ENCODE results near the gene WNT3A.

WNT3A gene

GRCh38 chr1:228010921-228011320, 4.1 kb downstream of the WNT3A start:
- TF ChIP-seq, protein P1, sequence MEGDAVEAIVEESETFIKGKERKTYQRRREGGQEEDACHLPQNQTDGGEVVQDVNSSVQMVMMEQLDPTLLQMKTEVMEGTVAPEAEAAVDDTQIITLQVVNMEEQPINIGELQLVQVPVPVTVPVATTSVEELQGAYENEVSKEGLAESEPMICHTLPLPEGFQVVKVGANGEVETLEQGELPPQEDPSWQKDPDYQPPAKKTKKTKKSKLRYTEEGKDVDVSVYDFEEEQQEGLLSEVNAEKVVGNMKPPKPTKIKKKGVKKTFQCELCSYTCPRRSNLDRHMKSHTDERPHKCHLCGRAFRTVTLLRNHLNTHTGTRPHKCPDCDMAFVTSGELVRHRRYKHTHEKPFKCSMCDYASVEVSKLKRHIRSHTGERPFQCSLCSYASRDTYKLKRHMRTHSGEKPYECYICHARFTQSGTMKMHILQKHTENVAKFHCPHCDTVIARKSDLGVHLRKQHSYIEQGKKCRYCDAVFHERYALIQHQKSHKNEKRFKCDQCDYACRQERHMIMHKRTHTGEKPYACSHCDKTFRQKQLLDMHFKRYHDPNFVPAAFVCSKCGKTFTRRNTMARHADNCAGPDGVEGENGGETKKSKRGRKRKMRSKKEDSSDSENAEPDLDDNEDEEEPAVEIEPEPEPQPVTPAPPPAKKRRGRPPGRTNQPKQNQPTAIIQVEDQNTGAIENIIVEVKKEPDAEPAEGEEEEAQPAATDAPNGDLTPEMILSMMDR (IDR thresholded peaks at IDR 0.05; ENCODE audit: control extremely low read depth, extremely low read depth, low read depth, missing control alignments), result no peak
- ChIA-PET POLR2A (interaction anchor here (1.0 kb wide), 1 partner anchor 91 kb away, joined by 4 read pairs; no protein-coding TSS in a partner anchor), CTCF (interaction anchor here (1.3 kb wide), 1 partner anchor 12 kb away, joined by 6 read pairs; no protein-coding TSS in a partner anchor)
- DNase-seq (ENCODE audit: extremely low spot score), result peak; percentile 15

GRCh38 chr1:228011721-228012311, 5.0 kb downstream of the WNT3A start:
- CTCF ChIA-PET, result no interaction called here
- DNase-seq (ENCODE audit: extremely low spot score), result peak; percentile 8
- POLR2A ChIA-PET, result no interaction called here
- TF ChIP-seq, protein P1 (IDR thresholded peaks at IDR 0.05; ENCODE audit: control extremely low read depth, extremely low read depth, low read depth, missing control alignments), result no peak

DNA sequence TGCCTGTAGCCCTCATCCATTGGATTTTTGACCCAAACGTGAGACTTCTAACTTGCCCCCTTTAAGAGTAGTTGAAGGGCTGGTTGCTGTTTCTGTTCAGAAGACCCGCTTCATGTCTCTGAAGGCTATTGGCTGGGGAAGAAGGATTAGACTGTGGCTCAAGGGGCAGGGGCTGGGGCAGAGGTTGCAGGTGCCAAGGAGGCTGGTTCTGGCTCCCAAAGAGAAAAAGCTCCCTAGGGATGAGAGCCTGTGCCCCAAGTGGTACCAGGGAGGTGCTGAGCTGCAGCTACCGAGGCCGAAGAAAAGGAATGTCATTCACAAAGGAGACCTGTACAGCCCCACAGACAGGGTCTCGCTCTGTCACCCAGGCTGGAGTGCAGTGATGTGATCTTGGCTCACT, 5.8 kb downstream of the WNT3A start:
- TF ChIP-seq, protein P1 (IDR thresholded peaks at IDR 0.05; ENCODE audit: control extremely low read depth, extremely low read depth, low read depth, missing control alignments), result no peak
- CTCF ChIA-PET, result interaction anchor here (1.1 kb wide), 1 partner anchor 9 kb away, joined by 3 read pairs; no protein-coding TSS in a partner anchor
- POLR2A ChIA-PET, result no interaction called here
- DNase-seq (ENCODE audit: extremely low spot score), result no peak

- ChIA-PET POLR2A (no interaction called here), CTCF (interaction anchor here (1.1 kb wide), 2 partner anchors 10 to 14 kb away, joined by 3 read pairs; no protein-coding TSS in a partner anchor)
- peak; percentile 14 for DNase-seq (ENCODE audit: extremely low spot score)
- TF ChIP-seq, protein P1 (IDR thresholded peaks at IDR 0.05; ENCODE audit: control extremely low read depth, extremely low read depth, low read depth, missing control alignments), result no peak
These were observed 6.5 kb downstream of the WNT3A start for GRCh38 chr1:228013131-228013934.

GRCh38 chr1:228013935-228014930, 7.4 kb downstream of the WNT3A start:
- peak; percentile 11 for DNase-seq (ENCODE audit: extremely low spot score)
- ChIA-PET CTCF (interaction anchor here (1.1 kb wide), 1 partner anchor 15 kb away, joined by 3 read pairs; no protein-coding TSS in a partner anchor), POLR2A (no interaction called here)
- TF ChIP-seq, protein P1 (IDR thresholded peaks at IDR 0.05; ENCODE audit: control extremely low read depth, extremely low read depth, low read depth, missing control alignments), result no peak

Measured in GM10248 (cell line).